ENCODE results near the gene FOXM1. TPM values are rescaled to one million over a fixed set of nuclear protein-coding genes. Genes with fewer than 3 reads are reported as not detected.

The FOXM1 gene
- total RNA-seq, 2 donors from 2014 or later, result 0.52 TPM; not detected in 1

DNA sequence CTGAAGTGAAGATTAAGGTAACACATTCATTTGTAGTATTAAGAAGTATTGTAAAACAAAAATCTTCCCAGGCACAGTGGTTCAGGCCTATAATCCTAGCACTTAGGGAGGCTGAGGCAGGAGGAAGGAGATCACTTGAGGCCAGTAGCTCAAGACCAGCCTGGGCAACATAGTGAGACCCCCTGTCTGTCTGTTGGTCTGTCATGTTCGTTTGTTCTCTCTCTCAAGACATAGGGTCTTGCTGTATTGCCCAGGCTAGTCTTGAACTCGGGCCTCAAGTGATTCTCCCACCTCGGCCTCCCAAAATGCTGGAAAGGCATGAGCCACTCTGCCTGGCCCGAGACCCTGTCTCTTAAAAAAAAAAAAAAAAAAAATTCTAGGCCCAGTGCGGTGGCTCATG, 20.4 kb upstream of the FOXM1 start:
- intact Hi-C loops (cut with DNase I), result no loop called here
- no peak for DNase-seq
- ATAC-seq, result no peak
- H3K27me3 ChIP-seq, result no peaks in the 10 kb centered on the region
- no peaks in the 10 kb centered on the region for H3K36me3 ChIP-seq (replicated peaks in 1 of 2; ENCODE audit: insufficient read depth in 1 of 2, low read depth in 2 of 2)
- 95 to 100% methylated on average over 5 of the region's 5 CpGs for WGBS, 2 donors
- H3K4me3 ChIP-seq, result no peak overlapping the region
- H3K9me3 ChIP-seq, result no peaks in the 10 kb centered on the region
- TF ChIP-seq POLR2A (IDR thresholded peaks at IDR 0.05), result no peak
- TF ChIP-seq, protein P1, sequence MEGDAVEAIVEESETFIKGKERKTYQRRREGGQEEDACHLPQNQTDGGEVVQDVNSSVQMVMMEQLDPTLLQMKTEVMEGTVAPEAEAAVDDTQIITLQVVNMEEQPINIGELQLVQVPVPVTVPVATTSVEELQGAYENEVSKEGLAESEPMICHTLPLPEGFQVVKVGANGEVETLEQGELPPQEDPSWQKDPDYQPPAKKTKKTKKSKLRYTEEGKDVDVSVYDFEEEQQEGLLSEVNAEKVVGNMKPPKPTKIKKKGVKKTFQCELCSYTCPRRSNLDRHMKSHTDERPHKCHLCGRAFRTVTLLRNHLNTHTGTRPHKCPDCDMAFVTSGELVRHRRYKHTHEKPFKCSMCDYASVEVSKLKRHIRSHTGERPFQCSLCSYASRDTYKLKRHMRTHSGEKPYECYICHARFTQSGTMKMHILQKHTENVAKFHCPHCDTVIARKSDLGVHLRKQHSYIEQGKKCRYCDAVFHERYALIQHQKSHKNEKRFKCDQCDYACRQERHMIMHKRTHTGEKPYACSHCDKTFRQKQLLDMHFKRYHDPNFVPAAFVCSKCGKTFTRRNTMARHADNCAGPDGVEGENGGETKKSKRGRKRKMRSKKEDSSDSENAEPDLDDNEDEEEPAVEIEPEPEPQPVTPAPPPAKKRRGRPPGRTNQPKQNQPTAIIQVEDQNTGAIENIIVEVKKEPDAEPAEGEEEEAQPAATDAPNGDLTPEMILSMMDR (IDR thresholded peaks at IDR 0.05), result no peak
- H3K27ac ChIP-seq, result no peak overlapping the region
- H3K4me1 ChIP-seq, result peaks cover 5% of the 10 kb centered on the region

DNA sequence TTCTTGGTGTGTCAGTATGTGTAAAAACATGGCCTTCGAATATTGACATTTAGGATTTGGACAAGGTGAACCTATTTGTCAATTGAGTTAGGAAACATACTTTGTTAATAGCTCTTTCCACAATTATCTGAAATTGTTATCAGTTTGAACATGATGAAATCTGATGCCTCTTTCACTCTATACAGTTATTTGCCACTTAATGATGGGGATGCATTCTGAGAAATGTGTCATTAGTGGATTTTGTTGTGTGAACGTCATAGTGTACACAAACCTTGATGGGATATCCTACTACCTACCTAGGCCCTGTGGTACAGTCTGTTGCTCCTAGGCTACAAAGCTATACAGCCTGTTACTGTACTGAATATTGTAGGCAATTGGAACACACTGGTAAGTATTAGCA, 18.5 kb upstream of the FOXM1 start:
- intact Hi-C loops (cut with DNase I), result no loop called here
- 51 to 65% methylated on average over 2 of the region's 2 CpGs for WGBS, 2 donors
- no peak overlapping the region for H3K27ac ChIP-seq
- no peak overlapping the region for H3K4me3 ChIP-seq
- no peak for TF ChIP-seq POLR2A (IDR thresholded peaks at IDR 0.05)
- TF ChIP-seq, protein P1 (IDR thresholded peaks at IDR 0.05), result no peak
- DNase-seq (no peak), ATAC-seq (no peak)
- no peaks in the 10 kb centered on the region for H3K27me3 ChIP-seq
- H3K4me1 ChIP-seq, result peaks cover 6% of the 10 kb centered on the region
- H3K9me3 ChIP-seq, result no peaks in the 10 kb centered on the region
- no peaks in the 10 kb centered on the region for H3K36me3 ChIP-seq (replicated peaks in 1 of 2; ENCODE audit: insufficient read depth in 1 of 2, low read depth in 2 of 2)

DNA sequence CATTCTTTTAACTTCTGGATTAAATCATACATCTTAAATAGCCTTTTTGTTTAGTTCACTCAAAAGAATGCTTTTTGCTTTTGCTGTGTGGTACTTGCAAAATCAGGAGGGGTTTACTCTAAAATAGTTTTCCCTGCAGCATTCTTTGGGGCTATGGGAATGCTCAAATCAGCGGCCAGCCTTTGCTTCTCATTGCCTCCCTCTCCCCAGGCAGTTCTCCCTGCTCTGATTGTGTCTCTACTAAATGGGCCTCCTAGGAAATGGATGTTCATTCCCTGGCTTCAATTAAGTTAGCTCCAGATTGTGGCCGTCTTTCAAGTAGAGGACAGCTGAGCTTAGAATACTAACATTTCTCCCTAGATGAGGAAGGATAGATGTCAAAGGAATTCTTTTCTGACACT, 18.1 kb upstream of the FOXM1 start:
- ATAC-seq (no peak), DNase-seq (no peak)
- Histone ChIP-seq H3K27me3 (no peaks in the 10 kb centered on the region), H3K4me1 (peaks cover 10% of the 10 kb centered on the region), H3K36me3 (replicated peaks in 1 of 2; ENCODE audit: insufficient read depth in 1 of 2, low read depth in 2 of 2) (no peaks in the 10 kb centered on the region), H3K9me3 (no peaks in the 10 kb centered on the region), H3K27ac (no peak overlapping the region), H3K4me3 (no peak overlapping the region)
- TF ChIP-seq, protein P1 (IDR thresholded peaks at IDR 0.05), result no peak
- TF ChIP-seq POLR2A (IDR thresholded peaks at IDR 0.05), result no peak
- 40 to 71% methylated on average over 2 of the region's 2 CpGs for WGBS, 2 donors
- intact Hi-C loops (cut with DNase I), result no loop called here

DNA sequence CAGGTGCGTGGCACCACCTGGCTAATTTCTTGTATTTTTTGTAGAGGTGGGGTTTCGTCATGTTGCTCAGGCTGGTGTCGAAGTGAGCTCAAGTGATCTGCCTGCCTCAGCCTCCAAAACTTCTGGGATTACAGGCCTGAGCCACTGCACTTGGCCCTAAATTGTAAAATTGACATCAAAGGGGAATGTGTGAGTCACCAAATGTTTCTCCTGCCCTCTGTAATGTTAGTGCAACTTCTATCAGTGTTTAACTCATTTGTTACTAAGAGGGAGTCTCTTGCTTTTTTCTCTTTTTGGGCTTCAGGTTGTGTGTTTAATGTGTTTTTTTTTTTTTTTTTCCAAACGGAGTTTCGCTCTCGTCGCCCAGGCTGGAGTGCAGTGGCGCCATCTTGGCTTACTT, 16.0 kb upstream of the FOXM1 start:
- peaks cover 11% of the 10 kb centered on the region for H3K4me1 ChIP-seq
- H3K27me3 ChIP-seq, result no peaks in the 10 kb centered on the region
- no peaks in the 10 kb centered on the region for H3K9me3 ChIP-seq
- ATAC-seq, result no peak
- H3K4me3 ChIP-seq, result no peak overlapping the region
- H3K36me3 ChIP-seq (replicated peaks in 1 of 2; ENCODE audit: insufficient read depth in 1 of 2, low read depth in 2 of 2), result no peaks in the 10 kb centered on the region
- no peak for TF ChIP-seq POLR2A (IDR thresholded peaks at IDR 0.05)
- TF ChIP-seq, protein P1 (IDR thresholded peaks at IDR 0.05), result no peak
- WGBS, 2 donors, result 88 to 94% methylated on average over 7 to 8 of the region's 8 CpGs
- intact Hi-C loops (cut with DNase I), result no loop called here
- DNase-seq, result peak in 1 of 4 donors; percentile 14
- no peak overlapping the region for H3K27ac ChIP-seq

DNA sequence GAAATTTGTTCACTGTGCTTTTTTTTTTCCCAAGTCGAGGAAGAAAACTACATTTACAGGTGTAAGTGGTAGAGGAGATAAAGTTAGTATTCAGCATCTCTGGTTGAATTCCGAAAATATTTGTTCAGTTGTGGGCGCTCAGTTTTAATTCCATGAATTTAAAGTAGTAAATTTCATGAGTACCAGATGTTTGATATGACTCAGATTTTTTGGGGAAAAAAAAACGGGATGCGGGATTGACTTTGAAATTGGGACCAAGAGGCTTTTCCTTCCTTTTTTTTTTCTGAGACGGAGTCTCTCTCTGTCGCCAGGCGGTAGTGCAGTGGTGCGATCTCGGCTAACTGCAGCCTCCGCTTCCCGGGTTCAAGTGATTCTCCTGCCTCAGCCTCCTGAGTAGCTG, 15.3 kb upstream of the FOXM1 start:
- H3K27me3 ChIP-seq, result no peaks in the 10 kb centered on the region
- peaks cover 11% of the 10 kb centered on the region for H3K4me1 ChIP-seq
- no peak overlapping the region for H3K4me3 ChIP-seq
- 77 to 80% methylated on average over 12 of the region's 12 CpGs for WGBS, 2 donors
- ATAC-seq (no peak), DNase-seq (no peak)
- H3K9me3 ChIP-seq, result no peaks in the 10 kb centered on the region
- no peak overlapping the region for H3K27ac ChIP-seq
- intact Hi-C loops (cut with DNase I), result no loop called here
- TF ChIP-seq, protein P1 (IDR thresholded peaks at IDR 0.05), result no peak
- TF ChIP-seq POLR2A (IDR thresholded peaks at IDR 0.05), result no peak
- no peaks in the 10 kb centered on the region for H3K36me3 ChIP-seq (replicated peaks in 1 of 2; ENCODE audit: insufficient read depth in 1 of 2, low read depth in 2 of 2)
